ENCODE measurements around the gene TEKT5.

DNA sequence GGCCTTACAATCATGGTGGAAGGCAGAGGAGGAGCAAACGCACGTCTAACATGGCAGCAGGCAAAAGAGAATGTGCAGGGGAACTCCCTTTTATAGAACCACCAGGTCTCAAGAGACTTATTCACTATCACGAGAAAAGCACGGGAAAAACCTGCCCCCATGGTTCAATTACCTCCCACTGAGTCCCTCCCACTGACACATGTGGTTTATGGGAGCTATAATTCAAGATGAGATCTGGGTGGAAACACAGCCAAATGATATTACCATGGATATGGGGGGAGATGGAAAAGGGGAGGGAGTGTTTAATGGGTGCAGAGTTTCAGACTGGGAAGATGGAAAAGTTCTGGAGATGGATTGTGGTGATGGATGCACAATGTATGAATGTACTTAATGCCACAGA, 23.0 kb downstream of the TEKT5 start:
- TF ChIP-seq, protein P1, sequence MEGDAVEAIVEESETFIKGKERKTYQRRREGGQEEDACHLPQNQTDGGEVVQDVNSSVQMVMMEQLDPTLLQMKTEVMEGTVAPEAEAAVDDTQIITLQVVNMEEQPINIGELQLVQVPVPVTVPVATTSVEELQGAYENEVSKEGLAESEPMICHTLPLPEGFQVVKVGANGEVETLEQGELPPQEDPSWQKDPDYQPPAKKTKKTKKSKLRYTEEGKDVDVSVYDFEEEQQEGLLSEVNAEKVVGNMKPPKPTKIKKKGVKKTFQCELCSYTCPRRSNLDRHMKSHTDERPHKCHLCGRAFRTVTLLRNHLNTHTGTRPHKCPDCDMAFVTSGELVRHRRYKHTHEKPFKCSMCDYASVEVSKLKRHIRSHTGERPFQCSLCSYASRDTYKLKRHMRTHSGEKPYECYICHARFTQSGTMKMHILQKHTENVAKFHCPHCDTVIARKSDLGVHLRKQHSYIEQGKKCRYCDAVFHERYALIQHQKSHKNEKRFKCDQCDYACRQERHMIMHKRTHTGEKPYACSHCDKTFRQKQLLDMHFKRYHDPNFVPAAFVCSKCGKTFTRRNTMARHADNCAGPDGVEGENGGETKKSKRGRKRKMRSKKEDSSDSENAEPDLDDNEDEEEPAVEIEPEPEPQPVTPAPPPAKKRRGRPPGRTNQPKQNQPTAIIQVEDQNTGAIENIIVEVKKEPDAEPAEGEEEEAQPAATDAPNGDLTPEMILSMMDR (IDR thresholded peaks at IDR 0.05; ENCODE audit: insufficient read depth, low read length) = no peak
- no peak for TF ChIP-seq GABPA (IDR thresholded peaks at IDR 0.05; ENCODE audit: low read depth)
